ENCODE data around the gene L1CAM. TPM values are rescaled to one million over a fixed set of nuclear protein-coding genes. Genes with fewer than 3 reads are reported as not detected.

Gene L1CAM
- total and polyA plus RNA-seq, 2 of the 8 experiments (the other 6 are each of a cell fraction or from before 2014, with no cell fraction given): 11.0 to 43.0 TPM

- TF ChIP-seq CEBPB (IDR thresholded peaks at IDR 0.05; ENCODE audit: low read depth, low read length): no peak
- TF ChIP-seq PHF8 (conservative IDR thresholded peaks at IDR 0.05; ENCODE audit: low read depth, low read length): no peak
- no peak for TF ChIP-seq BRCA1 (IDR thresholded peaks at IDR 0.05; ENCODE audit: low read depth, low read length)
- TF ChIP-seq GABPA (IDR thresholded peaks at IDR 0.05; ENCODE audit: borderline replicate concordance, insufficient read depth, low read length): no peak
- no peak for TF ChIP-seq CREB1 (IDR thresholded peaks at IDR 0.05)
- TF ChIP-seq CTBP2 (IDR thresholded peaks at IDR 0.05; ENCODE audit: borderline replicate concordance, insufficient read depth, insufficient read length, low read length): no peak
- TF ChIP-seq CHD2 (IDR thresholded peaks at IDR 0.05; ENCODE audit: low read length): no peak
- no peak for TF ChIP-seq JUND (IDR thresholded peaks at IDR 0.05; ENCODE audit: low read length)
- TF ChIP-seq SAP30 (IDR thresholded peaks at IDR 0.05; ENCODE audit: insufficient read depth, insufficient replicate concordance, low read length): no peak
- TF ChIP-seq USF2 (IDR thresholded peaks at IDR 0.05; ENCODE audit: low read length): no peak
- TF ChIP-seq RXRA (IDR thresholded peaks at IDR 0.05; ENCODE audit: insufficient read depth, low read depth, low read length): no peak
Measured at GRCh38 chrX:153866302-153867019, 19.5 kb downstream of the L1CAM start (continued).
